SU-DHL-6 (cell line): Measurements from ENCODE around the gene POLR2H.

Experiments
- EZH2phosphoT487 ChIP-seq: fragments of 200-600 bp; sonication (generic), shearing (Covaris generic); conservative IDR thresholded peaks from 2 replicates; pipeline ENCODE4 v1.6.1; 2018; ENCODE audit warnings: mild to moderate bottlenecking, antibody characterized with exemption, low read length, moderate library complexity, mixed read lengths
- TF ChIP-seq, protein P1 (sequence below): fragments of 200-600 bp; sonication (generic); IDR thresholded peaks from one replicate; pipeline ENCODE4 v1.5.1; 2017; ENCODE audit warnings: antibody characterized with exemption, mild to moderate bottlenecking, low read length, moderate library complexity; ENCODE audit not compliant: insufficient read depth, poor library complexity, severe bottlenecking

GRCh38 chr3:184350618-184351017 is 10.9 kb upstream of the POLR2H start:
- TF ChIP-seq, protein P1, sequence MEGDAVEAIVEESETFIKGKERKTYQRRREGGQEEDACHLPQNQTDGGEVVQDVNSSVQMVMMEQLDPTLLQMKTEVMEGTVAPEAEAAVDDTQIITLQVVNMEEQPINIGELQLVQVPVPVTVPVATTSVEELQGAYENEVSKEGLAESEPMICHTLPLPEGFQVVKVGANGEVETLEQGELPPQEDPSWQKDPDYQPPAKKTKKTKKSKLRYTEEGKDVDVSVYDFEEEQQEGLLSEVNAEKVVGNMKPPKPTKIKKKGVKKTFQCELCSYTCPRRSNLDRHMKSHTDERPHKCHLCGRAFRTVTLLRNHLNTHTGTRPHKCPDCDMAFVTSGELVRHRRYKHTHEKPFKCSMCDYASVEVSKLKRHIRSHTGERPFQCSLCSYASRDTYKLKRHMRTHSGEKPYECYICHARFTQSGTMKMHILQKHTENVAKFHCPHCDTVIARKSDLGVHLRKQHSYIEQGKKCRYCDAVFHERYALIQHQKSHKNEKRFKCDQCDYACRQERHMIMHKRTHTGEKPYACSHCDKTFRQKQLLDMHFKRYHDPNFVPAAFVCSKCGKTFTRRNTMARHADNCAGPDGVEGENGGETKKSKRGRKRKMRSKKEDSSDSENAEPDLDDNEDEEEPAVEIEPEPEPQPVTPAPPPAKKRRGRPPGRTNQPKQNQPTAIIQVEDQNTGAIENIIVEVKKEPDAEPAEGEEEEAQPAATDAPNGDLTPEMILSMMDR = no peak
- no peak for TF ChIP-seq EZH2phosphoT487
